Stimulated activated CD4-positive, alpha-beta T cell treated with anti-CD3 and anti-CD28 coated beads, Interleukin-12 subunit alpha, Interleukin-12 subunit beta, amount 100 ng/mL, for 48 hours (primary cell): ENCODE data around the gene GBP1.
"Not testable (repeated sequence)": the region's sequence is repeated elsewhere in the genome, so short reads cannot be mapped to it uniquely, and the experiment has no call there.

Experiments used
- DNase-seq, 3 donors: peaks; one replicate each; pipeline ENCODE4 v3.0.0-alpha.2; 2020; ENCODE audit warnings: low read depth in 2 of 3, low spot score in 1 of 3

GBP1 gene

GRCh38 chr1:89018318-89018717, 46.7 kb downstream of the GBP1 start:
- not testable (repeated sequence) for DNase-seq

GRCh38 chr1:89008511-89008910, 56.5 kb downstream of the GBP1 start:
- no peak for DNase-seq

- no peak for DNase-seq
Measured at GRCh38 chr1:89005286-89006151, 59.5 kb downstream of the GBP1 start.
